OCI-LY3 (cell line): ENCODE results near the gene VSNL1.

Source experiments
- H2AFZ ChIP-seq: fragments of 200-600, 300-600 bp; shearing (Covaris generic); 2 replicates; pipeline ENCODE4 v1.6.0; 2014; ENCODE audit warnings: antibody characterized with exemption, low read depth, low read length
- H3K27ac ChIP-seq: fragments of 200-600, 300-600 bp; sonication (generic); 2 replicates; pipeline ENCODE4 v1.5.1; 2014; ENCODE audit warnings: mild to moderate bottlenecking, low read length, moderate library complexity, mixed read lengths
- H3K27me3 ChIP-seq: fragments of 200-600, 300-600 bp; sonication (generic); 2 replicates; pipeline ENCODE4 v1.6.1; 2014; ENCODE audit warnings: low read depth, low read length, mixed read lengths
- H3K36me3 ChIP-seq: fragments of 200-600, 300-600 bp; sonication (generic); replicated peaks from 2 replicates; pipeline ENCODE3; 2014; ENCODE audit warnings: low read depth, low read length, mixed read lengths
- H3K4me1 ChIP-seq: fragments of 300-600, 200-600 bp; sonication (generic); 2 replicates; pipeline ENCODE4 v1.6.1; 2014; ENCODE audit warnings: low read length, mixed read lengths
- H3K4me2 ChIP-seq: fragments of 200-600, 300-600 bp; sonication (generic); 2 replicates; pipeline ENCODE4 v1.6.1; 2014; ENCODE audit warnings: low read length, mixed read lengths
- H3K4me3 ChIP-seq: fragments of 300-600, 200-600 bp; sonication (generic); 2 replicates; pipeline ENCODE4 v1.5.1; 2014; ENCODE audit warnings: antibody characterized with exemption, mild to moderate bottlenecking, low read length, moderate library complexity
- H3K79me2 ChIP-seq: fragments of 300-600, 200-600 bp; shearing (Covaris generic); 2 replicates; pipeline ENCODE4 v1.6.1; 2014; ENCODE audit warnings: mild to moderate bottlenecking, low read length, mixed read lengths
- H3K9ac ChIP-seq: fragments of 300-600, 200-600 bp; shearing (Covaris generic); 2 replicates; pipeline ENCODE4 v1.6.0; 2014; ENCODE audit warnings: mild to moderate bottlenecking, low read length, moderate library complexity
- H3K9me3 ChIP-seq: fragments of 200-600, 300-600 bp; shearing (Covaris generic); 2 replicates; pipeline ENCODE4 v1.6.1; 2014; ENCODE audit warnings: low read length, mixed read lengths; ENCODE audit not compliant: insufficient read depth
- H4K20me1 ChIP-seq: fragments of 200-600, 300-600 bp; sonication (generic); 2 replicates; pipeline ENCODE4 v1.6.1; 2016; ENCODE audit warnings: low read length, mixed read lengths; ENCODE audit not compliant: insufficient read depth
- EZH2phosphoT487 ChIP-seq: fragments of 200-600 bp; shearing (Covaris generic); IDR thresholded peaks from 2 replicates; pipeline ENCODE4 v1.6.1; 2018; ENCODE audit warnings: antibody characterized with exemption, mixed run types, low read depth
- TF ChIP-seq, protein P1 (sequence below): fragments of 200-600, 300-600 bp; sonication (generic); IDR thresholded peaks from 2 replicates; pipeline ENCODE4 v1.5.1; 2014; ENCODE audit warnings: antibody characterized with exemption, low read length, low read depth

The VSNL1 gene

DNA sequence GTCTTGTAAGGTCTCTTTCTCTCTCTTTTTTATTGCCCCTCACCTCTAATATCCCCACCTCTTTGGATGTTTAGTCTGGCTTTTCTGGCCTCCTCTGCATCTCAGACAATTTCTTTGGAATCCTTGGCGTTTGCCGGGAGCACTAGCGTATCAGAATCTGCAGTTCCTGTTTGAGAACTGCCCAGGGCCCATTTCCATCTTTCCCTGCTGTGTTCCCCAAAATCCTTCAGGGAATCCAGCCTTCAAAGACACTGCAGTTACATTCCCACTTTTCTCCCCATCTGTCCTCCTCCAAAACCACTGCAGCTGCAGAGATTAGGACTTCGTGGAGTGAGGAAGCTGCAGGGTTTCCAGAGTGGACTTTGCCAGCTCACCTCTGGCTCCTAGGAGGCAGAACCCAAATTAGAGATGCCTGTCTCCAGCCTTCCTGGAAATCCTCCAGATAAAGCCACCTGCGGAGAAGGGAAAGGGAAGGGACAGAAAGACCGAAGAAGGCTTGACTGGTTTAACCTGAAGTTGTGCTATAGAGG, 2.7 kb downstream of the VSNL1 start:
- H3K9ac ChIP-seq = no peak overlapping the region
- H3K4me2 ChIP-seq = no peak overlapping the region
- no peaks in the 10 kb centered on the region for H3K79me2 ChIP-seq
- H3K27ac ChIP-seq = no peak overlapping the region
- H4K20me1 ChIP-seq = no peaks in the 10 kb centered on the region
- no peak for TF ChIP-seq EZH2phosphoT487
- TF ChIP-seq, protein P1, sequence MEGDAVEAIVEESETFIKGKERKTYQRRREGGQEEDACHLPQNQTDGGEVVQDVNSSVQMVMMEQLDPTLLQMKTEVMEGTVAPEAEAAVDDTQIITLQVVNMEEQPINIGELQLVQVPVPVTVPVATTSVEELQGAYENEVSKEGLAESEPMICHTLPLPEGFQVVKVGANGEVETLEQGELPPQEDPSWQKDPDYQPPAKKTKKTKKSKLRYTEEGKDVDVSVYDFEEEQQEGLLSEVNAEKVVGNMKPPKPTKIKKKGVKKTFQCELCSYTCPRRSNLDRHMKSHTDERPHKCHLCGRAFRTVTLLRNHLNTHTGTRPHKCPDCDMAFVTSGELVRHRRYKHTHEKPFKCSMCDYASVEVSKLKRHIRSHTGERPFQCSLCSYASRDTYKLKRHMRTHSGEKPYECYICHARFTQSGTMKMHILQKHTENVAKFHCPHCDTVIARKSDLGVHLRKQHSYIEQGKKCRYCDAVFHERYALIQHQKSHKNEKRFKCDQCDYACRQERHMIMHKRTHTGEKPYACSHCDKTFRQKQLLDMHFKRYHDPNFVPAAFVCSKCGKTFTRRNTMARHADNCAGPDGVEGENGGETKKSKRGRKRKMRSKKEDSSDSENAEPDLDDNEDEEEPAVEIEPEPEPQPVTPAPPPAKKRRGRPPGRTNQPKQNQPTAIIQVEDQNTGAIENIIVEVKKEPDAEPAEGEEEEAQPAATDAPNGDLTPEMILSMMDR = no peak
- H2AFZ ChIP-seq = no peak overlapping the region
- peaks cover 16% of the 10 kb centered on the region for H3K4me1 ChIP-seq
- H3K36me3 ChIP-seq = no peaks in the 10 kb centered on the region
- H3K9me3 ChIP-seq = no peaks in the 10 kb centered on the region
- peaks cover 21% of the 10 kb centered on the region for H3K27me3 ChIP-seq
- H3K4me3 ChIP-seq = no peak overlapping the region

DNA sequence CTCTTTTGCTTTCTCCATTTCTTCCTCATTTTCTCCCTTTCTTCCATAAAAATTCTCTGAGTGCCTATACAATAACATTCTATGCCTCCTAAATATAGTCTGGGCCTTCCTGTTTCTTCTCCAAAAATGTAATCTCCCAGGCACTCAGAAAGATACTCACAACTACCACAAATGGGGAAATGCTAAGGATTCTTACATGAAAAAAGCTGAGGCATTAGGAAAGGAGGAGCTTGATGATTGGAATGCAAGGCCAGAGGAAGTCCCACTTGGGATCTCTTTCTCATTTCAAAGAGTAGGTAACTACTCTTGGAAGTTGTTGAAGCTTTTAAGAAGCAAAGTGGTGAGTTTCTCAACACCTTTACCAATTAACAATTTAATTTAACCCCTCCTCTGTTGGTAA, 3.4 kb downstream of the VSNL1 start:
- H3K9me3 ChIP-seq = no peaks in the 10 kb centered on the region
- no peaks in the 10 kb centered on the region for H3K36me3 ChIP-seq
- no peak overlapping the region for H3K9ac ChIP-seq
- no peaks in the 10 kb centered on the region for H3K79me2 ChIP-seq
- no peak overlapping the region for H3K4me2 ChIP-seq
- peaks cover 15% of the 10 kb centered on the region; the same call in 1 of the 2 replicates for H3K4me1 ChIP-seq
- H3K4me3 ChIP-seq = no peak overlapping the region
- TF ChIP-seq, protein P1 = no peak
- no peak for TF ChIP-seq EZH2phosphoT487
- no peak overlapping the region for H2AFZ ChIP-seq
- no peak overlapping the region for H3K27ac ChIP-seq
- H3K27me3 ChIP-seq = peaks cover 21% of the 10 kb centered on the region
- no peaks in the 10 kb centered on the region for H4K20me1 ChIP-seq

DNA sequence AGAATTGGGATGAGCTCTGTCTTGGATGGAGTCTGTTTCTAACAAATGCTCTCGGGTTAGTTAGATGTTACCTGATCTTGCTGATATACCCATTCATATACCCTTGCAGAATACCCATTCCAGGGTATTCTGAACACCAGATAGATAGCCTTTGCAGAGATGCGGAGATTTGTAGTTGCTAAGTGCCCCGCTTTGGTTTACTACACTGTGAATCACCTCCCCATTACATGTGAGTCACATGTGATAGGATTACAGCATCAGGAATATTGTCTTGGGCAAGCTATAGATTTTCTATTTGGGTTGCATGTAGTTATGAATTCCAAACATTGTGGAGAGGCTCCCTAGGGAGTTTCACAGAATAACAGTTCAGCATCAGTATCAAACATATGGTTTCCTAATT, 3.8 kb downstream of the VSNL1 start:
- H3K9ac ChIP-seq = no peak overlapping the region
- peaks cover 13% of the 10 kb centered on the region; the same call in 1 of the 2 replicates for H3K4me1 ChIP-seq

DNA sequence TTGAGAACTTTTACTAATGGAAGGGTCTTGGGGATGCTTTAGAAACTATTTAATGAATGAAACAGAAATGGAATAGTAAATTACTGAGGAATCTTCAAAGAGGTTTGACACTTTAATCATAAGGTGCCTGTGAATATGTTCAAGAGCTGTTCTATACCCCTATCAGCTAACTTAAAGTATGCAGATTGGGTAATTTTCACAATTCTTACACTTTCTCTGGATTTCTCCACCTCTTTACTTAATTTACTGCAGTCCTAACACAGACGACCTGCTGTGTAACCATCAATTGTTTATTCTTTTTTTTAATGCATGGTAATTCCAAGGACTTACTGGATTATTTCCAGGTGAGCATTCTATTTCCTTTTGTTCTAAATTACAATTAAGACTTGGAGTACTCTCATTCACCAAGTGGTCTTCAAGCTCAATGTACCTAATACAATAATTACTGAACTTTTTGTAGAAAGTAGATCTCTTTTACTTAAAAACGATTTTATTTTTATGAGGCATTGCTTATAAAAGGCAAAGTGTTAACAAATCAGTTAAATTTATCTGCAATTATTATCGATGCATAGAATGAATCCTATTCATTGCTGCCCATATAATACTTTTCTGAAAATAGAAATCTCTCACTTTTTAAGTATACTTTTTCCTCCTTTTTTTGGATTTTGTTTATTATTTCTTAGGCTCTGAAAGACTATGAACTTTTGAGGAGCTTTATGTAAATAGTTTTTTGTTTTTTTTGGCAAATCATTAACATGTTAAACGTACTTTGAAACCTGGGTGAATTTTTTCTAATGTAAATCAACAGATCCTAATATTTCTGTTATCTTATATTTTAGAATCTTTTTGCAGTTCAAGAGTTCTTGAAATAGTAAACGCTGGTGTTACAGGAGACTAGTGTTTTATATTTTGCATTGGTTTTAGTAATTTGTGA, 5.5 kb downstream of the VSNL1 start:
- H3K36me3 ChIP-seq = no peaks in the 10 kb centered on the region
- H3K4me1 ChIP-seq = peaks cover 5% of the 10 kb centered on the region; the same call in 1 of the 2 replicates
- no peak overlapping the region for H2AFZ ChIP-seq
- no peak overlapping the region for H3K9ac ChIP-seq
- TF ChIP-seq, protein P1 = no peak
- no peak for TF ChIP-seq EZH2phosphoT487
- no peaks in the 10 kb centered on the region for H4K20me1 ChIP-seq
- no peaks in the 10 kb centered on the region for H3K79me2 ChIP-seq
- no peaks in the 10 kb centered on the region for H3K9me3 ChIP-seq
- no peak overlapping the region for H3K4me3 ChIP-seq
- H3K4me2 ChIP-seq = no peak overlapping the region
- peaks cover 21% of the 10 kb centered on the region for H3K27me3 ChIP-seq
- H3K27ac ChIP-seq = no peak overlapping the region

More for the DNA sequence above, 3.8 kb downstream of the VSNL1 start:
- no peak overlapping the region for H3K4me3 ChIP-seq
- H4K20me1 ChIP-seq = no peaks in the 10 kb centered on the region
- H3K36me3 ChIP-seq = no peaks in the 10 kb centered on the region
- H3K27ac ChIP-seq = no peak overlapping the region
- H2AFZ ChIP-seq = no peak overlapping the region
- H3K9me3 ChIP-seq = no peaks in the 10 kb centered on the region
- no peak overlapping the region for H3K4me2 ChIP-seq
- H3K79me2 ChIP-seq = no peaks in the 10 kb centered on the region
- no peak for TF ChIP-seq EZH2phosphoT487
- TF ChIP-seq, protein P1 = no peak
- H3K27me3 ChIP-seq = peaks cover 21% of the 10 kb centered on the region
